ENCODE results near the gene CDC26. TPM values are rescaled to one million over a fixed set of nuclear protein-coding genes. Genes with fewer than 3 reads are reported as not detected.

Gene CDC26
- total RNA-seq, 1 experiment from 2014 or later: 29.3 TPM

GRCh38 chr9:113299800-113300292, 24.5 kb upstream of the CDC26 start:
- H3K27me3 ChIP-seq (replicated peaks; ENCODE audit: control insufficient read depth, insufficient read depth, low read length): no peaks in the 10 kb centered on the region

GRCh38 chr9:113298924-113299770, 23.8 kb upstream of the CDC26 start:
- Mint-ChIP-seq H3K9me3 (ENCODE audit: unreplicated experiment) (no peaks in the 10 kb centered on the region), H3K36me3 (ENCODE audit: insufficient read depth, unreplicated experiment) (no peaks in the 10 kb centered on the region), H3K4me3 (ENCODE audit: unreplicated experiment) (no peak overlapping the region), H3K27ac (ENCODE audit: unreplicated experiment) (no peak overlapping the region), H3K27me3 (ENCODE audit: insufficient read depth, unreplicated experiment) (no peaks in the 10 kb centered on the region), H3K4me1 (ENCODE audit: low read depth, unreplicated experiment) (peaks cover 24% of the 10 kb centered on the region)
- ChIA-PET POLR2A (no interaction called here), CTCF (no interaction called here)
- BruUV-seq (replicated peaks): no TSS peak
- DNase-seq: no peak
- no peak overlapping the region for H3K4me3 ChIP-seq (ENCODE audit: low read depth, low read length)
- peaks cover 14% of the 10 kb centered on the region for H3K4me1 ChIP-seq
- intact Hi-C loops (cut with micrococcal nuclease; ENCODE audit: unreplicated experiment): no loop called here
- H3K9me3 ChIP-seq: no peaks in the 10 kb centered on the region
- no peaks in the 10 kb centered on the region for H3K27me3 ChIP-seq (replicated peaks; ENCODE audit: control insufficient read depth, insufficient read depth, low read length)
- TF ChIP-seq CTCF (IDR thresholded peaks at IDR 0.05; ENCODE audit: insufficient read depth in 1 of 2, low read depth in 1 of 2, low read length in 1 of 2, severe bottlenecking in 1 of 2, unreplicated experiment in 1 of 2): no peak
- H3K36me3 ChIP-seq (ENCODE audit: control insufficient read depth, insufficient read depth, low read length): no peaks in the 10 kb centered on the region

More at GRCh38 chr9:113299800-113300292, 24.5 kb upstream of the CDC26 start:
- Histone ChIP-seq H3K9me3 (no peaks in the 10 kb centered on the region), H3K36me3 (ENCODE audit: control insufficient read depth, insufficient read depth, low read length) (no peaks in the 10 kb centered on the region), H3K4me3 (ENCODE audit: low read depth, low read length) (no peak overlapping the region), H3K4me1 (peaks cover 14% of the 10 kb centered on the region)
- peaks cover 24% of the 10 kb centered on the region for H3K4me1 Mint-ChIP-seq (ENCODE audit: low read depth, unreplicated experiment)
- no peaks in the 10 kb centered on the region for H3K27me3 Mint-ChIP-seq (ENCODE audit: insufficient read depth, unreplicated experiment)
- H3K9me3 Mint-ChIP-seq (ENCODE audit: unreplicated experiment): no peaks in the 10 kb centered on the region
- DNase-seq: no peak
- no peak for TF ChIP-seq CTCF (IDR thresholded peaks at IDR 0.05; ENCODE audit: insufficient read depth in 1 of 2, low read depth in 1 of 2, low read length in 1 of 2, severe bottlenecking in 1 of 2, unreplicated experiment in 1 of 2)
- H3K36me3 Mint-ChIP-seq (ENCODE audit: insufficient read depth, unreplicated experiment): no peaks in the 10 kb centered on the region
- ChIA-PET POLR2A (no interaction called here), CTCF (no interaction called here)
- intact Hi-C loops (cut with micrococcal nuclease; ENCODE audit: unreplicated experiment): no loop called here
- no TSS peak for BruUV-seq (replicated peaks)
- no peak overlapping the region for H3K4me3 Mint-ChIP-seq (ENCODE audit: unreplicated experiment)
- no peak overlapping the region for H3K27ac Mint-ChIP-seq (ENCODE audit: unreplicated experiment)

- no peak overlapping the region for H3K4me3 ChIP-seq (ENCODE audit: low read depth, low read length)
- H3K9me3 Mint-ChIP-seq (ENCODE audit: unreplicated experiment): no peaks in the 10 kb centered on the region
- H3K27me3 ChIP-seq (replicated peaks; ENCODE audit: control insufficient read depth, insufficient read depth, low read length): no peaks in the 10 kb centered on the region
- ChIA-PET POLR2A (no interaction called here), CTCF (no interaction called here)
- no peaks in the 10 kb centered on the region for H3K27me3 Mint-ChIP-seq (ENCODE audit: insufficient read depth, unreplicated experiment)
- peaks cover 12% of the 10 kb centered on the region for H3K4me1 ChIP-seq
- BruUV-seq (replicated peaks): no TSS peak
- DNase-seq: no peak
- H3K27ac Mint-ChIP-seq (ENCODE audit: unreplicated experiment): no peak overlapping the region
- intact Hi-C loops (cut with micrococcal nuclease; ENCODE audit: unreplicated experiment): no loop called here
- no peak for TF ChIP-seq CTCF (IDR thresholded peaks at IDR 0.05; ENCODE audit: insufficient read depth in 1 of 2, low read depth in 1 of 2, low read length in 1 of 2, severe bottlenecking in 1 of 2, unreplicated experiment in 1 of 2)
- peaks cover 3% of the 10 kb centered on the region for H3K36me3 Mint-ChIP-seq (ENCODE audit: insufficient read depth, unreplicated experiment)
- peaks cover 21% of the 10 kb centered on the region for H3K4me1 Mint-ChIP-seq (ENCODE audit: low read depth, unreplicated experiment)
- no peak overlapping the region for H3K4me3 Mint-ChIP-seq (ENCODE audit: unreplicated experiment)
- no peaks in the 10 kb centered on the region for H3K9me3 ChIP-seq
- H3K36me3 ChIP-seq (ENCODE audit: control insufficient read depth, insufficient read depth, low read length): no peaks in the 10 kb centered on the region
Measured at GRCh38 chr9:113298311-113298710, 22.9 kb upstream of the CDC26 start.
